Kidney (tissue), 14 donors: Measurements from ENCODE around the gene MISP. TPM values are rescaled to one million over a fixed set of nuclear protein-coding genes. Genes with fewer than 3 reads are reported as not detected.

Experiments used
- DNase-seq, 5 donors: peaks; one replicate each; pipeline ENCODE4 v3.0.0-alpha.2; 2013 to 2020
- FAIRE-seq: peaks from 2 replicates; lab custom pipeline; 2012; peaks lifted over from hg19 to GRCh38; lab: Jason Lieb, UNC
- H3K27ac ChIP-seq, 2 donors: one replicate each; pipeline ENCODE4 v1.7.0; 2013; ENCODE audit warnings: low read depth in 2 of 2, low read length in 2 of 2, inconsistent platforms in 1 of 2
- H3K27me3 ChIP-seq: one replicate; pipeline ENCODE4 v1.7.1; 2013; ENCODE audit warnings: low read length, inconsistent platforms; ENCODE audit not compliant: control insufficient read depth, insufficient read depth
- H3K36me3 ChIP-seq, 3 donors: one replicate each; pipeline versions ENCODE4 v1.7.0 to v1.7.1; 2013; ENCODE audit warnings: low read length in 3 of 3, control low read depth in 1 of 3, inconsistent platforms in 1 of 3; ENCODE audit not compliant: insufficient read depth in 3 of 3, control insufficient read depth in 2 of 3
- H3K4me1 ChIP-seq, 3 donors: one replicate each; pipeline versions ENCODE4 v1.7.0 to v1.7.1; 2013; ENCODE audit warnings: low read length in 3 of 3, inconsistent platforms in 1 of 3, low read depth in 1 of 3; ENCODE audit not compliant: control insufficient read depth in 2 of 3, insufficient read depth in 2 of 3
- H3K4me3 ChIP-seq, 3 donors: one replicate each; pipeline versions ENCODE4 v1.7.0 to v1.8.1; 2013; ENCODE audit warnings: low read length in 3 of 3, control low read depth in 1 of 3, inconsistent platforms in 1 of 3
- H3K9ac ChIP-seq, 3 donors: one replicate each; pipeline versions ENCODE4 v1.7.0 to v1.7.1; 2013; ENCODE audit warnings: low read length in 3 of 3, control low read depth in 1 of 3, inconsistent platforms in 1 of 3
- H3K9me3 ChIP-seq, 3 donors: one replicate each; pipeline versions ENCODE4 v1.7.0 to v1.7.1; 2013; ENCODE audit warnings: low read length in 3 of 3, control low read depth in 1 of 3, inconsistent platforms in 1 of 3; ENCODE audit not compliant: control insufficient read depth in 2 of 3, insufficient read depth in 1 of 3
- intact Hi-C: fragments of 100-400 bp; cut with DNase I; formaldehyde crosslinking; loops from one replicate; pipeline ENCODE4 v1.11.1; 2022
- polyA plus RNA-seq: library from polyadenylated mRNA; stranded (reverse); fragments of 350-450 nt; fragmentation: Illumina TruSeq; extraction: RNeasy Lipid Tissue Mini Kit (QIAGEN cat#74804); gene quantifications from one replicate; pipeline ENCODE4 v1.2.3, GENCODE V29; 2014; ENCODE audit warnings: low read depth, low replicate concordance; ENCODE audit not compliant: insufficient read depth
- total RNA-seq: library from RNA; stranded (reverse); fragmentation: NEBNext Ultra II Directional; extraction: Animal tissue kit (Norgen Biotek cat#: 25700); gene quantifications from one replicate; pipeline ENCODE4 v1.2.1, GENCODE V29; 2021
- TF ChIP-seq, protein P1 (sequence below): IDR thresholded peaks from 3 replicates; pipeline ENCODE4 v1.5.1; 2012; ENCODE audit warnings: mild to moderate bottlenecking, moderate library complexity, borderline replicate concordance; ENCODE audit not compliant: insufficient read depth; ENCODE audit errors: extremely low read depth
- donor health status: control.
- donor health status: control.
- donor health status: control.
- donor health status: control.
- donor health status: control.
- donor health status: DM: yes; HTN: yes; CAD: no.
- donor health status: Normal renal cell carcinoma (clear cell type).

The MISP gene
- total and polyA plus RNA-seq, 2 donors from 2014 or later, result 17.8 to 19.6 TPM

GRCh38 chr19:711254-711653, 39.7 kb upstream of the MISP start:
- intact Hi-C loops, result no loop called here
- Histone ChIP-seq H3K27ac (no peak overlapping the region), H3K4me3 (no peak overlapping the region), H3K27me3 (no peaks in the 10 kb centered on the region), H3K36me3 (peaks cover 0 to 3% (median 0%) of the 10 kb centered on the region in 3 donors), H3K9ac (no peak overlapping the region), H3K9me3 (peaks cover 0 to 5% (median 2%) of the 10 kb centered on the region in 3 donors), H3K4me1 (no peaks in the 10 kb centered on the region)
- FAIRE-seq (no peak), DNase-seq (no peak)
- TF ChIP-seq, protein P1, sequence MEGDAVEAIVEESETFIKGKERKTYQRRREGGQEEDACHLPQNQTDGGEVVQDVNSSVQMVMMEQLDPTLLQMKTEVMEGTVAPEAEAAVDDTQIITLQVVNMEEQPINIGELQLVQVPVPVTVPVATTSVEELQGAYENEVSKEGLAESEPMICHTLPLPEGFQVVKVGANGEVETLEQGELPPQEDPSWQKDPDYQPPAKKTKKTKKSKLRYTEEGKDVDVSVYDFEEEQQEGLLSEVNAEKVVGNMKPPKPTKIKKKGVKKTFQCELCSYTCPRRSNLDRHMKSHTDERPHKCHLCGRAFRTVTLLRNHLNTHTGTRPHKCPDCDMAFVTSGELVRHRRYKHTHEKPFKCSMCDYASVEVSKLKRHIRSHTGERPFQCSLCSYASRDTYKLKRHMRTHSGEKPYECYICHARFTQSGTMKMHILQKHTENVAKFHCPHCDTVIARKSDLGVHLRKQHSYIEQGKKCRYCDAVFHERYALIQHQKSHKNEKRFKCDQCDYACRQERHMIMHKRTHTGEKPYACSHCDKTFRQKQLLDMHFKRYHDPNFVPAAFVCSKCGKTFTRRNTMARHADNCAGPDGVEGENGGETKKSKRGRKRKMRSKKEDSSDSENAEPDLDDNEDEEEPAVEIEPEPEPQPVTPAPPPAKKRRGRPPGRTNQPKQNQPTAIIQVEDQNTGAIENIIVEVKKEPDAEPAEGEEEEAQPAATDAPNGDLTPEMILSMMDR, result no peak

DNA sequence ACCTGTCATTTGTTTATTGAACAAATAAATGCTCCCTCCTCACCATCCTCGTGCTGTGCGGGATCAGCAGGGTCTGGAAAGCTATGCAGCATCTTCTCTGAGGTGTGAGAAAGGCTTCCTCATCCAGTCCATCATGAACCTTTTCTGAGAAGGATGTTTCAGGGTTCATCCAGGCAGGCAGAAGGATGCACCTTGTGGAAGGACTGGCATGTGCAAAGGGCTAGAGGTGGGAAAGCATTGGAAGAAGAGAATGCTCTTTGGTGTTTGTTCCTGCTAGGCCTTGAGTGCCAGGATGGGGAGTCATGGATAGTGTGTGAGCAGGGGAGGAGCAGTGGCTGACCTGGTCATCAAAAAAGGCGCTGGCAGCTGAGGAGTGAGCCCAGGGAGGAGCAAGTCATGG, 35.6 kb upstream of the MISP start:
- Histone ChIP-seq H3K27ac (no peak overlapping the region), H3K9ac (no peak overlapping the region), H3K4me1 (peaks cover 0 to 9% (median 0%) of the 10 kb centered on the region in 3 donors), H3K27me3 (no peaks in the 10 kb centered on the region), H3K4me3 (no peak overlapping the region), H3K36me3 (peaks cover 0 to 3% (median 0%) of the 10 kb centered on the region in 3 donors), H3K9me3 (peaks cover 0 to 5% (median 2%) of the 10 kb centered on the region in 3 donors)
- DNase-seq, result no peak
- no peak for FAIRE-seq
- TF ChIP-seq, protein P1, result no peak
- intact Hi-C loops, result no loop called here

DNA sequence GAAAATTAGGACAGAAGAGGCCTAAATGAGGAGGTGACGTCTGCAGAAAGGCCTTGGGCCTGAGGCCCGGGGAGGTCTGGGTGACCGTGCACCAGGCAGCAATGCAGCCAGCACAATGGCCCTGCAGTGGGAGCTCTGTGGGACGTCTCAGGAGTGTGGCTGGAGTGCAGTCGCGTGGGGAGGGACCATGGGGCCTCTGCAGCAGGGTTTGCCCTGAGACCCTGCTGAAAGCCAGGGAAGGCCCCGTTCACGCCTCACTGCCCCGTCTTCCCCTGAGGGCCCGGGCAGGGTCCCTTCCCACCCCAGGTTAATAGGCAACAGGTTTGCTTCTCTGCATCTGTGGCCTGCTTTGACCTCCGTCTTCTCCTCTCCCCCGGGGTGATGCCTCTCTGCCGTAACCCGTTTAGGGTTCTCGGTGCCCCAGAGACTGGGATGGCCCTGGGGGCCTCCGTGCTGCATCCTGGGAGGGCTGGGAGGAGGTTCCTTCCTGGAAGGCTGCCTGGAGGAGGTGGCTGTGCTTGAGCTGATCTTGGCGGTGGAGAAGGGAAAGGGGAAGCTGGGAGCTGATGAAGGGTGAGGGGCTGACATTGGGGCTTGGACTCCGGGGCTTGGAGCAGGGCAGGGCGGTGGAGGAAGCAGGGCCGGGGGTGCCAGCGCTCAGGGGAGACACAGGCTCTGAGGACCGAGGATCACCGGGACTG, 32.5 kb upstream of the MISP start:
- Histone ChIP-seq H3K36me3 (peaks cover 0 to 3% (median 0%) of the 10 kb centered on the region in 3 donors), H3K4me3 (no peak overlapping the region), H3K27me3 (no peaks in the 10 kb centered on the region), H3K27ac (peak overlapping the region; percentile 76 to 81), H3K4me1 (peaks cover 0 to 12% (median 0%) of the 10 kb centered on the region in 3 donors), H3K9me3 (peaks cover 0 to 5% (median 2%) of the 10 kb centered on the region in 3 donors), H3K9ac (peak overlapping the region in 1 of 3 donors; percentile 15)
- peak; percentile 65 to 84 (median 78) for DNase-seq
- intact Hi-C loops, result no loop called here
- TF ChIP-seq, protein P1, result no peak
- FAIRE-seq, result no peak
